Measurements from ENCODE around the gene POLR1F. TPM values are rescaled to one million over a fixed set of nuclear protein-coding genes. Genes with fewer than 3 reads are reported as not detected.

POLR1F gene, protein sequence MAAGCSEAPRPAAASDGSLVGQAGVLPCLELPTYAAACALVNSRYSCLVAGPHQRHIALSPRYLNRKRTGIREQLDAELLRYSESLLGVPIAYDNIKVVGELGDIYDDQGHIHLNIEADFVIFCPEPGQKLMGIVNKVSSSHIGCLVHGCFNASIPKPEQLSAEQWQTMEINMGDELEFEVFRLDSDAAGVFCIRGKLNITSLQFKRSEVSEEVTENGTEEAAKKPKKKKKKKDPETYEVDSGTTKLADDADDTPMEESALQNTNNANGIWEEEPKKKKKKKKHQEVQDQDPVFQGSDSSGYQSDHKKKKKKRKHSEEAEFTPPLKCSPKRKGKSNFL
- total RNA-seq (2012; rRNA removed) (16.1 and 31.7 TPM in 2 replicates), polyA plus RNA-seq (2012; rRNA removed) (6.4 and 6.8 TPM in 2 replicates), Bru-seq, nascent RNA (percentile 64 among the genes with signal in this experiment), BruChase-seq, experiment 1, labeled RNA remaining after a 6-hour chase (percentile 52 among the genes with signal in this experiment), BruChase-seq, experiment 2, labeled RNA remaining after a 2-hour chase (percentile 76 among the genes with signal in this experiment)
- 1.7 and 1.9 TPM in 2 replicates for polyA plus RNA-seq (2012; cell fraction: cytosol; rRNA removed)
- polyA plus RNA-seq (2012; cell fraction: nucleus; rRNA removed; ENCODE audit: low replicate concordance), result 1.5 and 9.3 TPM in 2 replicates
- long read RNA-seq, transcript TWISTNB-201 (4 exons, 3,942 nt), result major isoform, 23 of 29 reads
- long read RNA-seq, partial matches to known transcripts, result 0 of 29 reads
- long read RNA-seq, other reads (novel, unspliced or antisense), result 2 of 29 reads

GRCh38 chr7:19708397-19709248 is at the start of gene POLR1F:
POLR1F (minus strand) TSS chr7:19709037; CDS start chr7:19709016, 21 bp downstream.
- in situ Hi-C loops (cut with MboI; ENCODE audit: low sequenced_read_pairs) (no loop called here), intact Hi-C loops (cut with micrococcal nuclease) (no loop called here)
- 1% methylated on average over 17 of the region's 56 CpGs; no CpG with 5 or more reads in 1 of the 2 experiments for WGBS, 2 experiments (ENCODE audit: extremely low coverage in 2 of 2, insufficient read length in 1 of 2)
- TF ChIP-seq, protein P1, sequence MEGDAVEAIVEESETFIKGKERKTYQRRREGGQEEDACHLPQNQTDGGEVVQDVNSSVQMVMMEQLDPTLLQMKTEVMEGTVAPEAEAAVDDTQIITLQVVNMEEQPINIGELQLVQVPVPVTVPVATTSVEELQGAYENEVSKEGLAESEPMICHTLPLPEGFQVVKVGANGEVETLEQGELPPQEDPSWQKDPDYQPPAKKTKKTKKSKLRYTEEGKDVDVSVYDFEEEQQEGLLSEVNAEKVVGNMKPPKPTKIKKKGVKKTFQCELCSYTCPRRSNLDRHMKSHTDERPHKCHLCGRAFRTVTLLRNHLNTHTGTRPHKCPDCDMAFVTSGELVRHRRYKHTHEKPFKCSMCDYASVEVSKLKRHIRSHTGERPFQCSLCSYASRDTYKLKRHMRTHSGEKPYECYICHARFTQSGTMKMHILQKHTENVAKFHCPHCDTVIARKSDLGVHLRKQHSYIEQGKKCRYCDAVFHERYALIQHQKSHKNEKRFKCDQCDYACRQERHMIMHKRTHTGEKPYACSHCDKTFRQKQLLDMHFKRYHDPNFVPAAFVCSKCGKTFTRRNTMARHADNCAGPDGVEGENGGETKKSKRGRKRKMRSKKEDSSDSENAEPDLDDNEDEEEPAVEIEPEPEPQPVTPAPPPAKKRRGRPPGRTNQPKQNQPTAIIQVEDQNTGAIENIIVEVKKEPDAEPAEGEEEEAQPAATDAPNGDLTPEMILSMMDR (conservative IDR thresholded peaks at IDR 0.05; ENCODE audit: low read depth, low read length), result peak; percentile 98
- peak; percentile 46; the same call in 1 of the 2 replicates for TF ChIP-seq RAD21 (IDR thresholded peaks at IDR 0.05; ENCODE audit: low read length)
- TF ChIP-seq POLR2A (IDR thresholded peaks at IDR 0.05; ENCODE audit: low read depth, low read length), result peak; percentile 96
- no peak for TF ChIP-seq MAFK (IDR thresholded peaks at IDR 0.05; ENCODE audit: low read depth, low read length)
- no peak for TF ChIP-seq NFE2L2 (IDR thresholded peaks at IDR 0.05; ENCODE audit: low read depth, low read length)
- TF ChIP-seq SMC3 (IDR thresholded peaks at IDR 0.05; ENCODE audit: low read depth, low read length), result peak; percentile 46
- TF ChIP-seq MAZ (IDR thresholded peaks at IDR 0.05; ENCODE audit: borderline replicate concordance, low read depth, low read length), result peak; percentile 57; the same call in 1 of the 2 replicates
- TF ChIP-seq RFX5 (IDR thresholded peaks at IDR 0.05; ENCODE audit: low read depth, low read length), result no peak
- peak; percentile 58; the same call in 1 of the 2 replicates for TF ChIP-seq CHD1 (IDR thresholded peaks at IDR 0.05; ENCODE audit: low read depth, low read length)
- no peak for TF ChIP-seq RCOR1 (IDR thresholded peaks at IDR 0.05; ENCODE audit: insufficient replicate concordance, low read length)
- peak; percentile 99 for TF ChIP-seq MXI1 (IDR thresholded peaks at IDR 0.05; ENCODE audit: borderline replicate concordance, low read depth, low read length)
- no peak; the same call in 1 of the 2 replicates for TF ChIP-seq FOS (IDR thresholded peaks at IDR 0.05; ENCODE audit: low read depth, low read length)

More at GRCh38 chr7:19708397-19709248, at the start of gene POLR1F:
- Histone ChIP-seq H3K4me2 (ENCODE audit: low read depth, low read length) (peak within 1 kb of the TSS; percentile 63), H2BK15ac (ENCODE audit: low read depth, low read length) (no peak within 1 kb of the TSS), H3K4me3 (ENCODE audit: insufficient read depth, low read depth, low read length) (peak within 1 kb of the TSS; percentile 80), H3K36me3 (ENCODE audit: control insufficient read depth, insufficient read depth, low read length) (no peaks in the 10 kb centered on the region), H3K56ac (ENCODE audit: extremely low read depth, insufficient read depth, low read length) (peak within 1 kb of the TSS; percentile 9; the same call in 1 of the 2 replicates), H3K18ac (ENCODE audit: low read depth, low read length) (no peak within 1 kb of the TSS), H3K27me3 (ENCODE audit: control insufficient read depth, insufficient read depth, low read length) (no peaks in the 10 kb centered on the region), H3K9me3 (ENCODE audit: control insufficient read depth, insufficient read depth, low read length) (no peaks in the 10 kb centered on the region), H3K14ac (replicated peaks; ENCODE audit: low read depth, low read length) (peak within 1 kb of the TSS; percentile 41; the same call in 1 of the 2 replicates), H2AK9ac (replicated peaks; ENCODE audit: low read depth, low read length, poor library complexity) (peak within 1 kb of the TSS; percentile 51), H2BK120ac (ENCODE audit: low read depth, low read length) (no peak within 1 kb of the TSS), H4K91ac (ENCODE audit: insufficient read depth, low read depth, low read length) (peak within 1 kb of the TSS; percentile 41; the same call in 1 of the 2 replicates), H3K4me1 (ENCODE audit: control insufficient read depth, insufficient read depth, low read length) (no peaks in the 10 kb centered on the region), H2BK5ac (ENCODE audit: low read depth, low read length, poor library complexity, severe bottlenecking) (peak within 1 kb of the TSS; percentile 38), H3K9me1 (ENCODE audit: insufficient read depth, low read length) (no peaks in the 10 kb centered on the region), H2BK20ac (ENCODE audit: low read depth, low read length) (no peak within 1 kb of the TSS), H4K20me1 (ENCODE audit: insufficient read depth, low read length) (no peaks in the 10 kb centered on the region), H3K4ac (ENCODE audit: low read depth, low read length) (peak within 1 kb of the TSS; percentile 73), H3K27ac (ENCODE audit: insufficient read depth, low read length) (peak within 1 kb of the TSS; percentile 67), H3K79me1 (ENCODE audit: low read depth in 1 of 2, low read length in 2 of 2) (peaks cover 9 to 21% of the 10 kb centered on the region in 2 experiments), H4K8ac (ENCODE audit: low read depth in 2 of 2, low read length in 2 of 2) (peak within 1 kb of the TSS; percentile 85 to 97), H2AK5ac (ENCODE audit: low read depth, low read length) (no peak within 1 kb of the TSS), H4K5ac (ENCODE audit: low read depth, low read length) (peak within 1 kb of the TSS; percentile 67; the same call in 1 of the 2 replicates), H3K9ac (ENCODE audit: low read depth, low read length) (peak within 1 kb of the TSS; percentile 89), H3K23ac (ENCODE audit: low read depth, low read length) (peak within 1 kb of the TSS; percentile 73), H2AFZ (replicated peaks; ENCODE audit: low read length, poor library complexity) (peak within 1 kb of the TSS; percentile 97)
- peak; percentile 98 for ATAC-seq (ENCODE audit: low read depth)
- BruUV-seq (replicated peaks), result no TSS peak
- dilution Hi-C loops (cut with HindIII; ENCODE audit: low sequenced_read_pairs, unreplicated experiment), result no loop called here
- DNase-seq, result peak; percentile 93
- ChIA-PET CTCF (interaction anchor here (0.6 to 2.1 kb wide), 10 partner anchors 9 to 890 kb away, joined by 3 to 9 read pairs (median 4); no protein-coding TSS in a partner anchor), POLR2A (ENCODE audit: unreplicated experiment) (interaction anchor here (0.6 kb wide), 1 partner anchor 46 kb away, joined by 5 read pairs; no protein-coding TSS in a partner anchor)

All from IMR-90 (cell line).